NOMO-1 treated with dmso at 0.1 percent for 144 hours (cell line): ENCODE data around the gene GDF10.

Source experiments
- DNase-seq: peaks from one replicate; lab custom pipeline; 2025; ENCODE audit not compliant: unreplicated experiment; lab: John Stamatoyannopoulos, UW

The GDF10 gene

GRCh38 chr10:47350671-47351640 lies 51.0 kb downstream of the GDF10 start:
- no peak for DNase-seq

DNA sequence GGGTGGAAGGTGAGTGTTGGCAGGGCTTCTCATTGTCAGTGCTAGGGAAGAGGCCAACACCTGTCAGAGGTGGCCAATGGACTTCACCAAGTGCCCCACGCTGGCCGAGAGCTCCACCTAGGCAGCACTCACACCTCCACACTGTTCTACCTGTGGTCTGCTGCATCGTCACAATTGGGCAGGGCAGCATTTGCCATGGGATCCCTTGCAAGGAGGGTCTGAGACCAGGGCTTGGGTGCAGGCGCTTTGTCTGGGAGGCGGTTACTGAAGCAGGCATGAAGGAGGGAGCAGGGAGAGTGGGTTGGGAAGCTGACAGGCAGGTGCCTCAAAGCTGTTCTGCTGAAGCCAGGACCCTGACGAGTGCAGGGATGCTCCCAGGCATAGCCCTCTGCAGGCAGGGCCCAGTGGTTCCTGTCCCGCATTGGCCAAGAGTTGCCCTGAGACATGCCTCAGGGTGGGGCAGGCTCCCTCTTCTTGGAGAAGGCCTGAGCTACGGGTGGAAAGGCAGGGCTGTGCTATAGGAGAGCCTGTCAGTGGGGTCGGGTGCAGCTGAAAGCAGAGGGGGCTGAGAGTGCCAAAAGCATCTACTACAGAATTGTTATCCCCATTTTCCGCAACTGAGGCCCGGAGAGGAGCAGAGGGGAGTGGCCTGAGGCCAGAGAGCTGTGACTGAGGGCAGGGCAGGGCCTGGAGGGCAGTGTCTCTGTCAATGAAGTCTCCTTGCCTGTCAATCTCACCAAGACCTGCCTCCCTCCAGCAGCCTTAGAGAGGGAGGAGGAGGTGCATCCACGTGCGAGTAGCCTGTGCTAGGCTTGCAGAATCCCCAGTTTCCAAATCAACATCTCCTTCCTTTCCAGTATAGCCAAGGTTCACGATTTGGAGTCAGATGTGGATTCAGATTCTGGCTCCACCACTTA lies 52.2 kb downstream of the GDF10 start:
- no peak for DNase-seq

DNA sequence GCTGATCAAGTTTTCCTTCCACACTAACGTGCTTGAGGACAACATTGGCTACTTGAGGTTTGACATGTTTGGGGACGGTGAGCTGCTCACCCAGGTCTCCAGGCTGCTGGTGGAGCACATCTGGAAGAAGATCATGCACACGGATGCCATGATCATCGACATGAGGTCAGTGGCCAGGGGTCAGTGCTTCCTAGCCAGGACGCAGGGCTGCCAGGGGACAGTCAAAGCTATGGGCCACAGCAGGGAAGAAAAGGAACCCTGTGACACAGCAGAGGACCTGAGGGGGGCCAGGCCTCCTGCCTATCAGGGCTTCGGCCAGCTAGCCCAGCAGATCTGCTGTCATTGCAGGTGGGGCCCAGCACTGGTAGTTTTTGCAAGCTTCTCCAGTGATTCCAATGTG lies 53.4 kb downstream of the GDF10 start:
- no peak for DNase-seq

DNA sequence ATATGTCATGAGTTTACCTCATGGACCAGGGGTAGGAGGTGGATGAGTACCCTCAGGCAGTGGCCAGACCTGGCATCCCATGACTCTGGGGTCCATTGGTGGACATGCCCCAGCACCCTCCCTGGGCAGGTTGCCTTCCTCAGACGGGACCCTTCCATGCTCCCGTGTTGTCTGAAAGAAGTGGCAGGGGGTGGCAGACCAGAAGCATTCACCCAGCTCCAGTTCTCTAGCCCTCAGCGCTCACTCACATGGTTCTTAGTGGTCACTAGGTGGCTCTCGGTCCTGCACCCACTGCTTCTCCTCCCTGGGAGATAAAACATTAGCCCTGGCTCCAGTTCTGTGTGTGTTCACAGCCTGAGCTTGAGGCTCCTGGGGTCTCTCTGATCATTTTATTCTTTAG lies 54.2 kb downstream of the GDF10 start:
- no peak for DNase-seq

GRCh38 chr10:47354900-47355299 lies 54.9 kb downstream of the GDF10 start:
- DNase-seq: no peak

GRCh38 chr10:47356708-47357107 lies 56.7 kb downstream of the GDF10 start:
- no peak for DNase-seq

GRCh38 chr10:47357131-47357582 lies 57.2 kb downstream of the GDF10 start:
- DNase-seq: no peak

DNA sequence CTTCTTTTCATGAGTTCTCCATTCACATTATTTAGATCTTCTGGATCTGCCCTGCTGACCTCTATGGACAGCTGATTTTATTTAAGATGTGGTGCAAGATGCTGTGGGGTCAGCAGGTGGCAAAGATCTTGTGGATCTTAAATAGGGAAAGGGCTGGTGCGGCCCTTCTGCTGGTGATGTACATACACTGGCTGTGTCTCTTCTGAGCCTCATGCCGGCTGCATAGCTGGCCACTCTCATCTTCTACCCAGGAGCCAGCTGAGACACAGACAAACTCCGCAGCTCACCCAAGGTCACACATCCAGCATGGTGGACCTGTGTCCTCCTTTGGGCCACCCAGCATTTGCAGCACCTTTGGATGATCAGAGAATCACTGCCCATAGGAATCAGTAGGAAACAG lies 57.9 kb downstream of the GDF10 start:
- no peak for DNase-seq

DNA sequence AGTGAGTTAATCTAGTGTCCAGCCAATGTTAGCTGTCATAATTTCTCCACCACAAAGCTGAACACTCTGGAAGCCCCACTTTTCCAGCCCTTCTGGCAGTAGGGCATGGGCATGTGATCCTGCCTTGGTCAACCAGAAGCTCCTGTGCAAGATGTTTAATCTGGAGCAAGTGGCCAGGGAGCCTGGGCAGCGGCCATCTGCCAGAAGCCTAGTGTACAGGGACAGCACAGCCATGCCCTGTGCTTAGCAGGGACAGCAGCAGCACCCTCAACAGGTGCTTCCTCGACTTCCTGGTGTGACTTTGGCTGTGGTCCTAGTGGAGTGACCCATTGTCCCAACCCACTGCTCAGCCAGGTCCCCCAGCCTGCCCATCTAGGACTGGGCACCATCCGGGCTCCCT lies 58.5 kb downstream of the GDF10 start:
- no peak for DNase-seq

GRCh38 chr10:47359101-47359500 lies 59.1 kb downstream of the GDF10 start:
- DNase-seq: no peak

GRCh38 chr10:47359626-47360418 lies 59.8 kb downstream of the GDF10 start:
- DNase-seq: no peak

DNA sequence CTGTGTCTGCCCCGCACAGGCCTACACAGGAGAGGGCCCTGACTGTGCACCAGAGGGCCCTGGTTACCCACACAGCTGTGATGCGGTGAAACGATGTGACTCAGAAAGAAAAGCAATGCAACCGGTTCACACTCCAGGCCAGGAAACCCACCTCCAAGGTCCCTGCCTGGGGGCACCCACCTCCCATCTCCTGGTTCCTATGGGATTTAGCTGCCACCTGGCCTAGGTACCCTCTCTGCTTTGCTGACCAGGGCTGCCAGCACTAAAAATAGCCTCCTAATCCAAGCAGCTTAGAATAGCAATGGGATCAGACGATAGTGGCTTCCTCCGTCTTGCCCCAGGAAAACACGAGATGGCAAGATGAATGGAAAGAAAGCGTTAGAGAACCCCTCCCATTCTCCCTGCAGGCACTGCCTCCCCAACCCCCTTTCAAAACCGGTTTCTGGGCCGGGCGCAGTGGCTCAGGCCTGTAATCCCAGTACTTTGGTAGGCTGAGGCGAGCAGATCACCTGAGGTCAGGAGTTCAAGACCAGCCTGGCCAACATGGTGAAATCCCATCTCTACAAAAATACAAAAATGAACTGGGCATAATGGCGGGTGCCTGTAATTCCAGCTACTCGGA lies 60.5 kb downstream of the GDF10 start:
- DNase-seq: no peak

DNA sequence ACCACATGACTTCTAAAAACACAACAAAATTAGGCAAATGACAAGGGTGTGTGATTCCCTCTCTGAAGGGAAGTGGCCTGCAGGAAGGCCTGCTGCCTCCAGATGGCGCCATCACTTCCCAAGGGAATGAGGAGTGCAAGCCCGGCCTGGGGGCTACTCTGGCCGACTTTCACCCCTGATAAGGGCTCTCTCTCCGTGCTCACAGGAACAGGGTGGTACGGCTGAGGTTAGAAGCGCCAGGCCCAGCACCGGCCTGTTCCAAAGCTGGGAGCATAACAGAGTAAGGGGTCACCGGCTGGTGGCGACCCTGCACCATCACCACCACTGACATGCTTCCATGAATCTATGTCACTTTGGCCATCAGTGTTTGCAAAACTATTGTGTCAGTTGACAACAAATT lies 61.3 kb downstream of the GDF10 start:
- no peak for DNase-seq

DNA sequence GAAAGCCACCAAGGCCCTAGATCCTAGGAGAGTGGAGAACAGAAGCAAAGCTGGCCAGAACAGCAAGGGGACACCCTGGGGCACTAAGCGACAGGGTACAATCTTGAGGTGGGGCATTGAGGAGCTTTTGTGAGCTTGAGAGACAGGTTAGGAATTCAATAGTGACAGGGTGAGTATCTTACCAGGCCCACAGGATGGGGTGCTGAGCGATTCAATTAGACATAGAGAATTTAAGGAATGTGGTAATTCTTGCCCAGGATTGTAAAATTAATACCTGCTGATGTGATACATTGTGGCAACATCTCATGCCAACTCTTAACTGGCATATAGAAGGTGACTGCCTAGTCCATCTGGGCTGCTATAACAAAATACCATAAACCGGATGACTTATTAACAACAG lies 62.2 kb downstream of the GDF10 start:
- DNase-seq: no peak
